ENCODE results near the gene SEPTIN1. TPM values are rescaled to one million over a fixed set of nuclear protein-coding genes. Genes with fewer than 3 reads are reported as not detected.

The SEPTIN1 gene
- polyA plus RNA-seq, 3 donors = 0.31 to 0.60 (median 0.49) TPM

DNA sequence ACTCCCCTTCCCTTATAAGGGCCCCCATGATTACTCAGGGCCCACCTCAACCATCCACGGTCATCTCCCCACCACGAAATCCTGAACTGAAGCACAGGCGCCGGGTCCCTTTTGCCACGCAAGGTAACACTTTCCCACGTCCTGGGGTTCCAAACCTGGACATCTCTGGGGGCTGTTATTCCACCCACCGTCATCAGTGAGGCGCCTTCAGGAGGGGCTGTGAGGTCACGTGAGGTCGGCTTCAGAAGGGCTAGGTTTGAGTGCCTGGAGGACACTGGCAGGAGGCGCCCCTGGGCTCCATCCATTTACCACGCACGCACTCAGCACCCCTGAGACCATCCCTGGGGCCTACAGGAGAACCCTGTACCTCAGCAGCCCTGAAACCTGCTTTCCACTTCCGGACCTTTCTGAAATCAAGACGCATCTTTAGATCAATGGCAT lies 31.3 kb downstream of the SEPTIN1 start:
- H3K4me3 Mint-ChIP-seq = no peak overlapping the region
- DNase-seq = no peak

DNA sequence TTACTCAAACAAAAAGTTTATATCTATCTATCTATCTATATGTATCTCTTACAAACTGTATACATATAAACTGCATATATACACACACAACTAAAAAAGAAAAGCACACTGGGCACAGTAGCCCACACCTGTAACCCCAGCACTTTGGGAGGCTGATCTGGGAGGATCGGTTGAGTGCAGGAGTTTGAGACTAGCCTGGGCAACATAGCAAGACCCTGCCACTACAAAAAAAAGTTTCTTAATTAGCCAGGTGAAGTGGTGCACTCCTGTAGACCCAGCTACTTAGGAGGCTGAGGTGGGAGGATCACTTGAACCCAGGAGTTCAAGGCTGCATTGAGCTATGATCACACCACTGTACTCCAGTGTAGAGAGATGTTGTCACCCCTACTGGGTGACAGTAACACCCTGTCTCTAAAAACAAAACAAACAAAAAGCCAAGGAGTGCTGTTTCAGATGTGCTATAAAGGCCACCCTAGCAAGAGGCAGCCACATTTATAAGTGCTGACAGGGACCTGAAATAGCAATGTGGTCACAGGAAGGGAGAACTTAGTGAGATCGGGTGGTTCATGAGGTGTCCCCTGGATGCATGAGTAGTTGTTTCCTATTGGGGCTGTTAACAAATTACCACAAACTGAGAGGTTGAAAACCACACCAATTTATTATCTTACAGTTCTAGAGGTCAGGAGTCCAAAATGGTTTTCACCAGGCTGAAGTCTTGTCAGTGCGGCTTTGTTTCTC lies 32.1 kb downstream of the SEPTIN1 start:
- H3K27ac Mint-ChIP-seq = peak overlapping the region in 2 of 7 donors; percentile 70 to 83
- no peak overlapping the region for H3K9ac ChIP-seq (ENCODE audit: insufficient read depth, low read length, poor library complexity, severe bottlenecking)
- no peak for TF ChIP-seq CTCF (IDR thresholded peaks at IDR 0.05)
- H3K4me1 Mint-ChIP-seq = peaks cover 19% of the 10 kb centered on the region
- H3K36me3 ChIP-seq (replicated peaks in 1 of 2; ENCODE audit: control insufficient read depth in 1 of 2, insufficient read depth in 2 of 2, low read length in 2 of 2) = peaks cover 35 to 42% of the 10 kb centered on the region in 2 donors
- no peaks in the 10 kb centered on the region for H3K27me3 ChIP-seq (ENCODE audit: control insufficient read depth in 2 of 2, insufficient read depth in 2 of 2, low read length in 2 of 2)
- no peak overlapping the region for H2AFZ ChIP-seq (ENCODE audit: insufficient read depth, low read depth, low read length, poor library complexity, severe bottlenecking)
- H3K36me3 Mint-ChIP-seq = peaks cover 43 to 47% of the 10 kb centered on the region in 2 donors
- no peak overlapping the region for H3K4me3 Mint-ChIP-seq
- peaks cover 35% of the 10 kb centered on the region for H3K79me2 ChIP-seq (ENCODE audit: insufficient read depth, low read length)
- 100% methylated on average over 1 of the region's 3 CpGs for WGBS (ENCODE audit: insufficient coverage)
- intact Hi-C loops (cut with micrococcal nuclease) = loop anchor here in 1 of 2 donors (10.0 kb wide), 1 partner anchor 54 kb away; the partner anchor contains the start of gene ZNF771
- H3K4me1 ChIP-seq (ENCODE audit: control insufficient read depth in 1 of 2, insufficient read depth in 2 of 2, low read length in 2 of 2) = peaks cover 10 to 13% of the 10 kb centered on the region in 2 donors
- no peak overlapping the region for H3K4me3 ChIP-seq (replicated peaks in 1 of 3; ENCODE audit: low read depth in 2 of 3, low read length in 3 of 3)
- H3K9me3 Mint-ChIP-seq = no peaks in the 10 kb centered on the region
- no peaks in the 10 kb centered on the region for H3K27me3 Mint-ChIP-seq (ENCODE audit: low read depth in 3 of 3)
- peak overlapping the region in 1 of 2 donors; percentile 26 for H3K27ac ChIP-seq (ENCODE audit: low read depth in 1 of 2, low read length in 2 of 2)
- no peak overlapping the region for H3K4me2 ChIP-seq (replicated peaks; ENCODE audit: extremely low read depth, low read length, poor library complexity, severe bottlenecking)
- no peaks in the 10 kb centered on the region for H3K9me3 ChIP-seq (replicated peaks in 1 of 2; ENCODE audit: control insufficient read depth in 1 of 2, insufficient read depth in 1 of 2, low read length in 2 of 2)
- peaks cover 38% of the 10 kb centered on the region for H4K20me1 ChIP-seq (ENCODE audit: insufficient read depth, low read length)
- DNase-seq = no peak

More for the DNA sequence above, 31.3 kb downstream of the SEPTIN1 start:
- Histone ChIP-seq H3K4me2 (replicated peaks; ENCODE audit: extremely low read depth, low read length, poor library complexity, severe bottlenecking) (no peak overlapping the region), H2AFZ (ENCODE audit: insufficient read depth, low read depth, low read length, poor library complexity, severe bottlenecking) (no peak overlapping the region), H3K36me3 (replicated peaks in 1 of 2; ENCODE audit: control insufficient read depth in 1 of 2, insufficient read depth in 2 of 2, low read length in 2 of 2) (peaks cover 35 to 42% of the 10 kb centered on the region in 2 donors), H4K20me1 (ENCODE audit: insufficient read depth, low read length) (peaks cover 38% of the 10 kb centered on the region), H3K9ac (ENCODE audit: insufficient read depth, low read length, poor library complexity, severe bottlenecking) (no peak overlapping the region), H3K79me2 (ENCODE audit: insufficient read depth, low read length) (peaks cover 38% of the 10 kb centered on the region), H3K27me3 (ENCODE audit: control insufficient read depth in 2 of 2, insufficient read depth in 2 of 2, low read length in 2 of 2) (no peaks in the 10 kb centered on the region), H3K4me3 (replicated peaks in 1 of 3; ENCODE audit: low read depth in 2 of 3, low read length in 3 of 3) (no peak overlapping the region), H3K27ac (ENCODE audit: low read depth in 1 of 2, low read length in 2 of 2) (no peak overlapping the region), H3K4me1 (ENCODE audit: control insufficient read depth in 1 of 2, insufficient read depth in 2 of 2, low read length in 2 of 2) (peaks cover 15 to 20% of the 10 kb centered on the region in 2 donors), H3K9me3 (replicated peaks in 1 of 2; ENCODE audit: control insufficient read depth in 1 of 2, insufficient read depth in 1 of 2, low read length in 2 of 2) (no peaks in the 10 kb centered on the region)
- intact Hi-C loops (cut with micrococcal nuclease) = loop anchor here in 1 of 2 donors (10.0 kb wide), 1 partner anchor 54 kb away; the partner anchor contains the start of gene ZNF771
- no peak for TF ChIP-seq CTCF (IDR thresholded peaks at IDR 0.05)
- WGBS (ENCODE audit: insufficient coverage) = 97% methylated on average over 15 of the region's 15 CpGs
- Mint-ChIP-seq H3K27ac (peak overlapping the region in 2 of 7 donors; percentile 70 to 83), H3K4me1 (peaks cover 22% of the 10 kb centered on the region), H3K36me3 (peaks cover 41 to 47% of the 10 kb centered on the region in 2 donors), H3K27me3 (ENCODE audit: low read depth in 3 of 3) (peaks cover 0 to 1% (median 0%) of the 10 kb centered on the region in 3 donors), H3K9me3 (no peaks in the 10 kb centered on the region)

Measured in CD14-positive monocyte (primary cell).